H9 (cell line): Measurements from ENCODE around the gene SMARCD2. TPM values are rescaled to one million over a fixed set of nuclear protein-coding genes. Genes with fewer than 3 reads are reported as not detected.

Experiments
- DNase-seq: peaks from one replicate; pipeline ENCODE4 v3.0.0-alpha.2; 2017
- H2AFZ ChIP-seq: one replicate; pipeline ENCODE4 v1.6.1; 2013; ENCODE audit warnings: mild to moderate bottlenecking, low read length, control low read depth, moderate library complexity
- H2AK5ac ChIP-seq: 2 replicates; pipeline ENCODE4 v1.6.1; 2013; ENCODE audit warnings: low read length, control low read depth, mixed read lengths; ENCODE audit not compliant: insufficient read length
- H2BK120ac ChIP-seq: one replicate; pipeline ENCODE4 v1.6.1; 2013; ENCODE audit warnings: low read depth, mild to moderate bottlenecking, low read length, control low read depth, inconsistent platforms; ENCODE audit not compliant: poor library complexity, severe bottlenecking
- H2BK12ac ChIP-seq: 2 replicates; pipeline ENCODE4 v1.6.1; 2013; ENCODE audit warnings: low read length, control low read depth, mixed read lengths, low read depth; ENCODE audit not compliant: insufficient read length
- H2BK15ac ChIP-seq: 2 replicates; pipeline ENCODE4 v1.6.1; 2013; ENCODE audit warnings: low read depth, low read length, control low read depth
- H2BK20ac ChIP-seq: one replicate; pipeline ENCODE4 v1.6.1; 2013; ENCODE audit warnings: low read depth, mild to moderate bottlenecking, low read length, control low read depth, inconsistent platforms; ENCODE audit not compliant: poor library complexity, severe bottlenecking
- H2BK5ac ChIP-seq: 2 replicates; pipeline ENCODE4 v1.6.1; 2013; ENCODE audit warnings: low read length, control low read depth, mixed read lengths; ENCODE audit not compliant: insufficient read length
- H3K14ac ChIP-seq: 2 replicates; pipeline ENCODE4 v1.6.1; 2013; ENCODE audit warnings: low read length, control low read depth; ENCODE audit not compliant: insufficient read depth
- H3K18ac ChIP-seq: 2 replicates; pipeline ENCODE4 v1.6.1; 2013; ENCODE audit warnings: low read depth, mild to moderate bottlenecking, mixed read lengths, low read length, control low read depth; ENCODE audit not compliant: insufficient read length
- H3K23ac ChIP-seq: 2 replicates; pipeline ENCODE4 v1.6.1; 2013; ENCODE audit warnings: low read length, control low read depth, mixed read lengths, low read depth; ENCODE audit not compliant: insufficient read length
- H3K23me2 ChIP-seq: 2 replicates; pipeline ENCODE4 v1.6.1; 2013; ENCODE audit warnings: low read depth, mild to moderate bottlenecking, mixed read lengths, low read length, control low read depth; ENCODE audit not compliant: insufficient read length, poor library complexity, severe bottlenecking
- H3K27ac ChIP-seq: 2 replicates; pipeline ENCODE4 v1.5.1; 2013; ENCODE audit warnings: low read length, control low read depth, mixed read lengths, low read depth; ENCODE audit not compliant: insufficient read length
- H3K27me3 ChIP-seq: 2 replicates; pipeline ENCODE4 v1.6.1; 2013; ENCODE audit warnings: low read length, control low read depth, inconsistent platforms; ENCODE audit not compliant: insufficient read depth
- H3K4ac ChIP-seq: 2 replicates; pipeline ENCODE4 v1.6.1; 2013; ENCODE audit warnings: low read depth, mild to moderate bottlenecking, control low read depth, inconsistent platforms, low read length, moderate library complexity
- H3K4me1 ChIP-seq: 2 replicates; pipeline ENCODE4 v1.6.1; 2013; ENCODE audit warnings: low read length, control low read depth, inconsistent platforms; ENCODE audit not compliant: insufficient read depth
- H3K4me2 ChIP-seq: 2 replicates; pipeline ENCODE4 v1.6.1; 2013; ENCODE audit warnings: low read length, control low read depth, mixed read lengths; ENCODE audit not compliant: insufficient read length, insufficient read depth
- H3K56ac ChIP-seq: 2 replicates; pipeline ENCODE4 v1.6.1; 2013; ENCODE audit warnings: low read depth, mild to moderate bottlenecking, mixed read lengths, low read length, control low read depth; ENCODE audit not compliant: insufficient read length
- H3K79me1 ChIP-seq: 2 replicates; pipeline ENCODE4 v1.6.1; 2013; ENCODE audit warnings: low read depth, mild to moderate bottlenecking, moderate library complexity, low read length, control low read depth, inconsistent platforms; ENCODE audit not compliant: insufficient read depth, poor library complexity, severe bottlenecking
- H3K79me2 ChIP-seq: 2 replicates; pipeline ENCODE4 v1.6.1; 2013; ENCODE audit warnings: low read length, control low read depth, inconsistent platforms; ENCODE audit not compliant: insufficient read depth
- H3K9ac ChIP-seq: 2 replicates; pipeline ENCODE4 v1.6.1; 2013; ENCODE audit warnings: low read length, control low read depth, mixed read lengths; ENCODE audit not compliant: insufficient read length; ENCODE audit errors: extremely low read depth
- H3K9me3 ChIP-seq: one replicate; pipeline ENCODE4 v1.6.1; 2013; ENCODE audit warnings: low read depth, low read length, inconsistent platforms; ENCODE audit not compliant: control insufficient read depth
- H3T11ph ChIP-seq: one replicate; pipeline ENCODE4 v1.6.1; 2013; ENCODE audit warnings: mild to moderate bottlenecking, low read length, control low read depth, inconsistent platforms
- H4K20me1 ChIP-seq: one replicate; pipeline ENCODE4 v1.6.1; 2013; ENCODE audit not compliant: control insufficient read depth, insufficient read length, insufficient read depth
- H4K5ac ChIP-seq: 2 replicates; pipeline ENCODE4 v1.6.1; 2013; ENCODE audit warnings: low read depth, mild to moderate bottlenecking, mixed read lengths, low read length, control low read depth; ENCODE audit not compliant: insufficient read length
- H4K8ac ChIP-seq: replicated peaks from 2 replicates; pipeline ENCODE4 v1.6.1; 2013; ENCODE audit warnings: low read length, control low read depth, mixed read lengths, low read depth; ENCODE audit not compliant: insufficient read length
- H4K91ac ChIP-seq: 2 replicates; pipeline ENCODE4 v1.6.1; 2013; ENCODE audit warnings: low read depth, mild to moderate bottlenecking, moderate library complexity, mixed read lengths, low read length, control low read depth; ENCODE audit not compliant: insufficient read length
- H3K27ac Mint-ChIP-seq, 3 experiments: 2 replicates in 2 of 3; 3 replicates in 1 of 3; pipeline ENCODE4 v1.8.0; 2020 to 2021; ENCODE audit warnings: mixed read lengths in 3 of 3, mild to moderate bottlenecking in 1 of 3, moderate library complexity in 1 of 3
- H3K27me3 Mint-ChIP-seq: 2 replicates; pipeline ENCODE4 v1.8.0; 2021; ENCODE audit warnings: low read depth, mild to moderate bottlenecking, moderate library complexity, mixed read lengths
- H3K36me3 Mint-ChIP-seq, 3 experiments: 2 replicates in 2 of 3; 3 replicates in 1 of 3; pipeline ENCODE4 v1.8.0; 2020 to 2021; ENCODE audit warnings: low read depth in 3 of 3, mixed read lengths in 3 of 3; ENCODE audit not compliant: insufficient read depth in 1 of 3
- H3K4me1 Mint-ChIP-seq, 2 experiments: 2 replicates each; pipeline ENCODE4 v1.8.0; 2020; ENCODE audit warnings: mixed read lengths in 2 of 2
- H3K4me3 Mint-ChIP-seq, 2 experiments: 2 replicates in 1 of 2; 3 replicates in 1 of 2; pipeline ENCODE4 v1.8.0; 2020 to 2021; ENCODE audit warnings: mild to moderate bottlenecking in 2 of 2, mixed read lengths in 2 of 2, moderate library complexity in 1 of 2
- H3K9me3 Mint-ChIP-seq, 2 experiments: 2 replicates in 1 of 2; 3 replicates in 1 of 2; pipeline ENCODE4 v1.8.0; 2020; ENCODE audit warnings: mild to moderate bottlenecking in 2 of 2, mixed read lengths in 2 of 2, moderate library complexity in 1 of 2
- CTCF ChIP-seq: fragments of 200-600 bp; sonication (generic); conservative IDR thresholded peaks from 3 replicates; pipeline ENCODE4 v1.8.0; 2021; ENCODE audit warnings: antibody characterized with exemption, mild to moderate bottlenecking
- total RNA-seq: library from RNA; stranded (reverse); gene quantifications from 2 replicates; pipeline ENCODE4 v1.2.1, GENCODE V29; 2021

The SMARCD2 gene
- total RNA-seq, 1 experiment from 2014 or later: 68.9 TPM

- Histone ChIP-seq H4K20me1 (no peaks in the 10 kb centered on the region), H2BK120ac (no peak overlapping the region), H2BK12ac (no peak overlapping the region), H3K23me2 (peaks cover 1% of the 10 kb centered on the region), H2BK5ac (no peak overlapping the region), H3K4ac (no peak overlapping the region), H2BK20ac (no peak overlapping the region), H2BK15ac (no peak overlapping the region), H3K79me1 (no peaks in the 10 kb centered on the region), H3K56ac (no peak overlapping the region), H2AK5ac (no peak overlapping the region), H4K8ac (no peak overlapping the region), H3K18ac (no peak overlapping the region), H3K27me3 (no peaks in the 10 kb centered on the region), H3K4me2 (no peak overlapping the region), H2AFZ (no peak overlapping the region), H3K4me1 (no peaks in the 10 kb centered on the region), H3K9ac (no peak overlapping the region), H3T11ph (no peak overlapping the region), H4K5ac (no peak overlapping the region), H3K79me2 (peaks cover 1% of the 10 kb centered on the region; the same call in 1 of the 2 replicates), H3K27ac (no peak overlapping the region), H4K91ac (no peak overlapping the region), H3K23ac (no peak overlapping the region), H3K9me3 (no peaks in the 10 kb centered on the region), H3K14ac (no peak overlapping the region)
- DNase-seq: no peak
- Mint-ChIP-seq H3K4me3 (no peak overlapping the region), H3K27ac (no peak overlapping the region), H3K4me1 (peaks cover 6 to 7% of the 10 kb centered on the region in 2 experiments), H3K9me3 (no peaks in the 10 kb centered on the region; a peak in 1 of 5 replicates), H3K36me3 (peaks cover 62 to 97% (median 84%) of the 10 kb centered on the region in 3 experiments), H3K27me3 (no peaks in the 10 kb centered on the region; the same call in 1 of the 2 replicates)
- no peak for TF ChIP-seq CTCF
Observed at GRCh38 chr17:63822537-63822936, 19.9 kb downstream of the SMARCD2 start.
